Astrocyte (in vitro differentiated cells and primary cell): ENCODE data around the gene GLRX. TPM values are rescaled to one million over a fixed set of nuclear protein-coding genes. Genes with fewer than 3 reads are reported as not detected.
A peak's percentile ranks its signal among the peaks of the same experiment; 100 is the strongest.

ENCODE experiments used
- DNase-seq: peaks from one replicate; pipeline ENCODE4 v3.0.0-alpha.2; 2010; ENCODE audit warnings: low read depth
- FAIRE-seq: peaks from 2 replicates; lab custom pipeline; 2011; peaks lifted over from hg19 to GRCh38; lab: Jason Lieb, UNC
- H2AFZ ChIP-seq: 2 replicates; pipeline ENCODE4 v1.6.0; 2012; ENCODE audit warnings: low read depth, low read length, inconsistent platforms
- H3K27ac ChIP-seq: 2 replicates; pipeline ENCODE4 v1.5.1; 2011; ENCODE audit warnings: low read depth, low read length, inconsistent platforms
- H3K27me3 ChIP-seq: 2 replicates; pipeline ENCODE4 v1.6.0; 2011; ENCODE audit warnings: low read length, inconsistent platforms; ENCODE audit not compliant: insufficient read depth
- H3K36me3 ChIP-seq: 2 replicates; pipeline ENCODE4 v1.5.1; 2011; ENCODE audit warnings: low read length, inconsistent platforms; ENCODE audit not compliant: insufficient read depth
- H3K4me1 ChIP-seq: 2 replicates; pipeline ENCODE4 v1.5.1; 2011; ENCODE audit warnings: low read length, inconsistent platforms; ENCODE audit not compliant: insufficient read depth
- H3K4me2 ChIP-seq: 2 replicates; pipeline ENCODE4 v1.6.0; 2012; ENCODE audit warnings: low read length, inconsistent platforms
- H3K4me3 ChIP-seq: 2 replicates; pipeline ENCODE4 v1.5.1; 2011; ENCODE audit warnings: low read depth, mild to moderate bottlenecking, low read length, inconsistent platforms; ENCODE audit not compliant: insufficient read depth
- H3K79me2 ChIP-seq: 2 replicates; pipeline ENCODE4 v1.6.0; 2012; ENCODE audit warnings: mild to moderate bottlenecking, low read length, inconsistent platforms; ENCODE audit not compliant: insufficient read depth
- H3K9ac ChIP-seq: 2 replicates; pipeline ENCODE4 v1.6.0; 2012; ENCODE audit warnings: mild to moderate bottlenecking, low read length, inconsistent platforms
- H3K9me3 ChIP-seq: 2 replicates; pipeline ENCODE4 v1.5.1; 2012; ENCODE audit warnings: low read depth, mild to moderate bottlenecking, low read length, inconsistent platforms; ENCODE audit not compliant: insufficient read depth
- H4K20me1 ChIP-seq: 2 replicates; pipeline ENCODE4 v1.6.0; 2012; ENCODE audit warnings: low read length, inconsistent platforms; ENCODE audit not compliant: insufficient read depth
- H3K27ac Mint-ChIP-seq: one replicate; pipeline ENCODE4 v1.8.0; 2021; ENCODE audit warnings: mild to moderate bottlenecking, mixed read lengths; ENCODE audit not compliant: unreplicated experiment
- H3K27me3 Mint-ChIP-seq: one replicate; pipeline ENCODE4 v1.8.0; 2021; ENCODE audit warnings: low read depth, mixed read lengths; ENCODE audit not compliant: unreplicated experiment
- H3K36me3 Mint-ChIP-seq: one replicate; pipeline ENCODE4 v1.8.0; 2021; ENCODE audit warnings: low read depth, mixed read lengths; ENCODE audit not compliant: unreplicated experiment
- H3K4me1 Mint-ChIP-seq: one replicate; pipeline ENCODE4 v1.8.0; 2021; ENCODE audit warnings: low read depth, mixed read lengths; ENCODE audit not compliant: unreplicated experiment
- H3K4me3 Mint-ChIP-seq: one replicate; pipeline ENCODE4 v1.8.0; 2021; ENCODE audit warnings: mild to moderate bottlenecking, moderate library complexity, mixed read lengths; ENCODE audit not compliant: unreplicated experiment
- H3K9me3 Mint-ChIP-seq: one replicate; pipeline ENCODE4 v1.8.0; 2021; ENCODE audit warnings: mild to moderate bottlenecking, mixed read lengths; ENCODE audit not compliant: unreplicated experiment
- EZH2 ChIP-seq: IDR thresholded peaks from 2 replicates; pipeline ENCODE4 v1.6.1; 2012; ENCODE audit warnings: mild to moderate bottlenecking, low read length, inconsistent platforms; ENCODE audit not compliant: insufficient read depth
- total RNA-seq: library from RNA; stranded (reverse); gene quantifications from 2 replicates; pipeline ENCODE4 v1.2.1, GENCODE V29; 2021
- TF ChIP-seq, protein P1 (sequence below): IDR thresholded peaks from 2 replicates; pipeline ENCODE4 v1.5.1; 2011; ENCODE audit warnings: low read depth, mild to moderate bottlenecking, inconsistent platforms, low read length, moderate library complexity; ENCODE audit not compliant: insufficient read depth

Gene GLRX
- total RNA-seq, 1 donor from 2014 or later: 38.4 TPM

- Histone ChIP-seq H3K9me3 (no peaks in the 10 kb centered on the region), H3K4me3 (peak overlapping the region; percentile 53), H3K27ac (peak overlapping the region; percentile 97), H3K27me3 (no peaks in the 10 kb centered on the region), H2AFZ (peak overlapping the region; percentile 47), H3K4me1 (peaks cover 56% of the 10 kb centered on the region), H3K79me2 (no peaks in the 10 kb centered on the region), H3K9ac (peak overlapping the region; percentile 91), H3K4me2 (peak overlapping the region; percentile 90), H3K36me3 (no peaks in the 10 kb centered on the region), H4K20me1 (no peaks in the 10 kb centered on the region)
- FAIRE-seq: peak; percentile 82
- no peaks in the 10 kb centered on the region for H3K27me3 Mint-ChIP-seq
- H3K36me3 Mint-ChIP-seq: no peaks in the 10 kb centered on the region
- H3K9me3 Mint-ChIP-seq: no peaks in the 10 kb centered on the region
- peak; percentile 99 for DNase-seq
- H3K4me1 Mint-ChIP-seq: peaks cover 51% of the 10 kb centered on the region
- H3K27ac Mint-ChIP-seq: peak overlapping the region; percentile 97
- H3K4me3 Mint-ChIP-seq: peak overlapping the region; percentile 31
- TF ChIP-seq, protein P1, sequence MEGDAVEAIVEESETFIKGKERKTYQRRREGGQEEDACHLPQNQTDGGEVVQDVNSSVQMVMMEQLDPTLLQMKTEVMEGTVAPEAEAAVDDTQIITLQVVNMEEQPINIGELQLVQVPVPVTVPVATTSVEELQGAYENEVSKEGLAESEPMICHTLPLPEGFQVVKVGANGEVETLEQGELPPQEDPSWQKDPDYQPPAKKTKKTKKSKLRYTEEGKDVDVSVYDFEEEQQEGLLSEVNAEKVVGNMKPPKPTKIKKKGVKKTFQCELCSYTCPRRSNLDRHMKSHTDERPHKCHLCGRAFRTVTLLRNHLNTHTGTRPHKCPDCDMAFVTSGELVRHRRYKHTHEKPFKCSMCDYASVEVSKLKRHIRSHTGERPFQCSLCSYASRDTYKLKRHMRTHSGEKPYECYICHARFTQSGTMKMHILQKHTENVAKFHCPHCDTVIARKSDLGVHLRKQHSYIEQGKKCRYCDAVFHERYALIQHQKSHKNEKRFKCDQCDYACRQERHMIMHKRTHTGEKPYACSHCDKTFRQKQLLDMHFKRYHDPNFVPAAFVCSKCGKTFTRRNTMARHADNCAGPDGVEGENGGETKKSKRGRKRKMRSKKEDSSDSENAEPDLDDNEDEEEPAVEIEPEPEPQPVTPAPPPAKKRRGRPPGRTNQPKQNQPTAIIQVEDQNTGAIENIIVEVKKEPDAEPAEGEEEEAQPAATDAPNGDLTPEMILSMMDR: peak; percentile 92
- TF ChIP-seq EZH2: no peak
Observed at GRCh38 chr5:95858661-95859595, 36.4 kb upstream of the GLRX start.

- H3K4me3 ChIP-seq: peak overlapping the region; percentile 53
- Mint-ChIP-seq H3K9me3 (no peaks in the 10 kb centered on the region), H3K36me3 (no peaks in the 10 kb centered on the region), H3K4me3 (no peak overlapping the region), H3K4me1 (peaks cover 51% of the 10 kb centered on the region), H3K27ac (peak overlapping the region; percentile 97), H3K27me3 (no peaks in the 10 kb centered on the region)
- no peaks in the 10 kb centered on the region for H3K36me3 ChIP-seq
- H3K4me2 ChIP-seq: peak overlapping the region; percentile 90
- TF ChIP-seq EZH2: no peak
- TF ChIP-seq, protein P1: no peak
- no peaks in the 10 kb centered on the region for H3K79me2 ChIP-seq
- FAIRE-seq (no peak), DNase-seq (peak; percentile 98)
- H2AFZ ChIP-seq: peak overlapping the region; percentile 41
- H3K4me1 ChIP-seq: peaks cover 54% of the 10 kb centered on the region
- no peaks in the 10 kb centered on the region for H3K9me3 ChIP-seq
- H3K9ac ChIP-seq: peak overlapping the region; percentile 91
- H4K20me1 ChIP-seq: no peaks in the 10 kb centered on the region
- H3K27me3 ChIP-seq: no peaks in the 10 kb centered on the region
- peak overlapping the region; percentile 97 for H3K27ac ChIP-seq
Observed at GRCh38 chr5:95858023-95858461, 35.5 kb upstream of the GLRX start.
